Stimulated activated CD4-positive, alpha-beta T cell treated with anti-CD3 and anti-CD28 coated beads, TNF-alpha, amount 100 ng/mL, for 24 hours (primary cell): ENCODE results near the gene PRRC2B.
"Not testable (repeated sequence)": the region's sequence is repeated elsewhere in the genome, so short reads cannot be mapped to it uniquely, and the experiment has no call there.

Source experiments
- DNase-seq, 3 experiments: peaks; one replicate each; pipeline ENCODE4 v3.0.0-alpha.2; 2020; ENCODE audit warnings: low read depth in 3 of 3

Gene PRRC2B

GRCh38 chr9:131386281-131386680, 7.6 kb upstream of the PRRC2B start:
- no peak for DNase-seq

GRCh38 chr9:131387394-131387793, 6.5 kb upstream of the PRRC2B start:
- DNase-seq, result no peak

GRCh38 chr9:131391020-131391419, 2.9 kb upstream of the PRRC2B start:
- no peak for DNase-seq

- DNase-seq, result no peak
These were observed 2.4 kb upstream of the PRRC2B start for GRCh38 chr9:131391504-131391903.

- DNase-seq, result no peak
These were observed 724 bp downstream of the PRRC2B start for GRCh38 chr9:131394464-131395156.

- peak; percentile 60 to 70 (median 70) for DNase-seq
These were observed 1.5 kb downstream of the PRRC2B start for GRCh38 chr9:131395157-131396098.

- DNase-seq, result not testable (repeated sequence)
These were observed 2.2 kb downstream of the PRRC2B start for GRCh38 chr9:131396099-131396479.

- DNase-seq, result no peak
These were observed 2.7 kb downstream of the PRRC2B start for GRCh38 chr9:131396626-131397025.

GRCh38 chr9:131397100-131397790, 3.4 kb downstream of the PRRC2B start:
- no peak for DNase-seq

- no peak for DNase-seq
These were observed 4.3 kb downstream of the PRRC2B start for GRCh38 chr9:131398204-131398603.

- DNase-seq, result no peak
These were observed 6.1 kb downstream of the PRRC2B start for GRCh38 chr9:131399972-131400371.

- no peak for DNase-seq
These were observed 6.7 kb downstream of the PRRC2B start for GRCh38 chr9:131400627-131401026.

- no peak for DNase-seq
These were observed 8.2 kb downstream of the PRRC2B start for GRCh38 chr9:131402073-131402472.

- no peak for DNase-seq
These were observed 9.0 kb downstream of the PRRC2B start for GRCh38 chr9:131402738-131403492.

GRCh38 chr9:131403493-131403773, 9.5 kb downstream of the PRRC2B start:
- no peak for DNase-seq

GRCh38 chr9:131404581-131404980, 10.7 kb downstream of the PRRC2B start:
- DNase-seq, result no peak

- no peak for DNase-seq
These were observed 11.1 kb downstream of the PRRC2B start for GRCh38 chr9:131404987-131405386.

- DNase-seq, result no peak
These were observed 11.5 kb downstream of the PRRC2B start for GRCh38 chr9:131405428-131405827.

- no peak for DNase-seq
These were observed 12.1 kb downstream of the PRRC2B start for GRCh38 chr9:131405858-131406537.

GRCh38 chr9:131406563-131407436, 12.9 kb downstream of the PRRC2B start:
- no peak for DNase-seq
